ENCODE data around the gene DBN1. TPM values are rescaled to one million over a fixed set of nuclear protein-coding genes. Genes with fewer than 3 reads are reported as not detected.

Gene DBN1
- total and polyA plus RNA-seq, 2 of the 8 experiments (the other 6 are each of a cell fraction or from before 2014, with no cell fraction given) = 168 to 333 TPM

DNA sequence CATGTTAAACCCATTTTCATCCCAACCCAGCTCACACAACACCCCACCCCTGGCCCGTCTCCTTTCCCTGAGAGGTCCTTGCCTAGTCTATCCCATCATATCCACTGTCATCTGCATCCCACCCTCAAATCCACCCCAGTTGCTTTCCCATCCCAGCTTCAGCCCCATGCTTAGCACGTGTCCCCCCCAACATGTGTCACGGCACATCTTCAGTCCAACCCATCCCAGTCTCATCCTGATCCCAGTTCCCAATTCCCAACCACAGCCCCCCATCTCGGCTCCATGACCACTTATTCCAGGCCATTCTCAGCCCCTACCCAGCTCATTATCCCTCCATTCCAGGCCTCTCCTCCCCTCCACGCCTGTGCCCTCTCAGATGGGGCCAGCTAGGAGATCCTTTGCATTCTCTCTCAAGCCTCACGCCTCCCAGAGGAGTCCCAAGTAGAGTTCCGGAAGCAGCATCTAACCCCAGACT lies 605 bp upstream of the DBN1 start:
- no peak overlapping the region for H2BK120ac ChIP-seq (replicated peaks; ENCODE audit: low read depth, low read length)
- FAIRE-seq (no peak), DNase-seq (ENCODE audit: low read depth in 1 of 2, low spot score in 2 of 2) (no peak)
- peak overlapping the region; percentile 80 for H4K91ac ChIP-seq (replicated peaks; ENCODE audit: insufficient read length, low read length)
- peaks cover 21 to 22% of the 10 kb centered on the region in 2 experiments for H4K20me1 ChIP-seq (replicated peaks in 1 of 2; ENCODE audit: control insufficient read depth in 1 of 2, insufficient read depth in 2 of 2, low read length in 2 of 2)
- no peak overlapping the region for H3K14ac ChIP-seq (ENCODE audit: insufficient read length)
- peak overlapping the region; percentile 90 for H2BK20ac ChIP-seq (ENCODE audit: low read length)
- peak overlapping the region; percentile 62 for H3K56ac ChIP-seq (replicated peaks; ENCODE audit: insufficient read length, low read depth, low read length)
- peak overlapping the region in 1 of 4 experiments; percentile 21; a peak in 2 of 7 replicates for H3K9ac ChIP-seq (replicated peaks in 1 of 4; ENCODE audit: extremely low read depth in 1 of 4, low read depth in 3 of 4, low read length in 3 of 4)
- H4K8ac ChIP-seq (ENCODE audit: extremely low read depth, insufficient read depth, low read length) = no peak overlapping the region
- peaks cover 3% of the 10 kb centered on the region for H3K23me2 ChIP-seq (ENCODE audit: low read depth, low read length)
- peaks cover 19% of the 10 kb centered on the region for H3K79me1 ChIP-seq (ENCODE audit: low read depth, low read length)
- peak overlapping the region; percentile 94; the same call in 1 of the 2 replicates for H2BK12ac ChIP-seq (ENCODE audit: low read depth, low read length)
- H3K23ac ChIP-seq (ENCODE audit: insufficient read length) = no peak overlapping the region
- peak overlapping the region; percentile 48 for H4K5ac ChIP-seq (ENCODE audit: insufficient read length, low read depth, low read length)
- peak overlapping the region; percentile 23 to 91 (median 40); a peak in 7 of 8 replicates for H3K4me3 ChIP-seq (ENCODE audit: extremely low read depth in 1 of 4, insufficient read depth in 2 of 4, low read depth in 3 of 4, low read length in 4 of 4)
- H3K4me1 ChIP-seq (replicated peaks in 1 of 4; ENCODE audit: control insufficient read depth in 3 of 4, insufficient read depth in 4 of 4, low read length in 3 of 4) = peaks cover 11 to 46% (median 39%) of the 10 kb centered on the region in 4 experiments
- peak overlapping the region; percentile 81; the same call in 1 of the 2 replicates for H2BK5ac ChIP-seq (ENCODE audit: low read depth, low read length)
- no peak overlapping the region for H2AFZ ChIP-seq (ENCODE audit: low read length)
- ChIA-PET CTCF (ENCODE audit: partially characterized antibody) (interaction anchor here (0.7 to 10.4 kb wide), 6 partner anchors 15 to 41 kb away, joined by 4 to 162 read pairs (median 24); partner anchors contain the start of gene PDLIM7), POLR2A (ENCODE audit: partially characterized antibody) (interaction anchor here (65.5 to 67.5 kb wide), 2 partner anchors 5 to 6 kb away, joined by 3349 read pairs; partner anchors contain the start of genes DBN1, DOK3, PDLIM7 and PRR7)
- H3K4ac ChIP-seq (replicated peaks; ENCODE audit: insufficient read length, low read depth, low read length) = peak overlapping the region; percentile 98
- peak overlapping the region; percentile 78 for H3K18ac ChIP-seq (ENCODE audit: extremely low read depth, low read length)
- peaks cover 14 to 37% of the 10 kb centered on the region in 2 experiments for H3K79me2 ChIP-seq (ENCODE audit: control insufficient read depth in 1 of 2, insufficient read depth in 2 of 2, low read length in 2 of 2)
- peak overlapping the region; percentile 99 for H2BK15ac ChIP-seq (ENCODE audit: low read length)
- no peaks in the 10 kb centered on the region for H3K9me3 ChIP-seq (ENCODE audit: insufficient read depth in 2 of 2, low read depth in 1 of 2, low read length in 1 of 2)
- 52% methylated on average over 7 of the region's 7 CpGs; no CpG with 5 or more reads in 1 of the 2 experiments for WGBS, 2 experiments (ENCODE audit: extremely low coverage in 1 of 2, insufficient coverage in 1 of 2, insufficient read length in 1 of 2, insufficient replicate concordance in 2 of 2, low coverage in 1 of 2, low lambda C conversion rate in 2 of 2, missing lambda C conversion rate in 1 of 2)
- H2AK5ac ChIP-seq (ENCODE audit: low read depth, low read length) = peak overlapping the region; percentile 65; the same call in 1 of the 2 replicates
- H3K27me3 ChIP-seq (replicated peaks in 1 of 4; ENCODE audit: control insufficient read depth in 3 of 4, extremely low read depth in 1 of 4, insufficient read depth in 3 of 4, low read length in 3 of 4) = no peaks in the 10 kb centered on the region
- no peak overlapping the region for H3K27ac ChIP-seq (ENCODE audit: low read depth, low read length)
- H3K36me3 ChIP-seq (ENCODE audit: control insufficient read depth in 2 of 4, insufficient read depth in 4 of 4, low read length in 3 of 4) = peaks cover 3 to 23% (median 6%) of the 10 kb centered on the region in 4 experiments; a peak in 6 of 8 replicates
- H3K4me2 ChIP-seq (ENCODE audit: insufficient read depth in 1 of 2, low read depth in 2 of 2, low read length in 2 of 2) = peak overlapping the region; percentile 71 to 72
- TF ChIP-seq EZH2 (IDR thresholded peaks at IDR 0.05; ENCODE audit: low read depth, low read length, severe bottlenecking) = no peak
- peak; percentile 75 for TF ChIP-seq MAX (IDR thresholded peaks at IDR 0.05)
- TF ChIP-seq KDM1A (IDR thresholded peaks at IDR 0.05; ENCODE audit: borderline replicate concordance, low read length) = peak; percentile 39; the same call in 1 of the 2 replicates
- TF ChIP-seq EGR1 (IDR thresholded peaks at IDR 0.05; ENCODE audit: borderline replicate concordance, low read depth, low read length) = no peak
- no peak for TF ChIP-seq ASH2L (IDR thresholded peaks at IDR 0.05; ENCODE audit: low read length)
- no peak for TF ChIP-seq KDM4A (IDR thresholded peaks at IDR 0.05; ENCODE audit: low read depth, low read length, severe bottlenecking)
- no peak for TF ChIP-seq HDAC2 (IDR thresholded peaks at IDR 0.05; ENCODE audit: borderline replicate concordance in 1 of 2, low read depth in 2 of 2, low read length in 2 of 2)
- no peak for TF ChIP-seq MAFK (IDR thresholded peaks at IDR 0.05; ENCODE audit: low read depth, low read length)
- no peak for TF ChIP-seq TAF7 (optimal IDR thresholded peaks at IDR 0.05; ENCODE audit: borderline replicate concordance, low read depth, low read length)
- TF ChIP-seq RAD21 (IDR thresholded peaks at IDR 0.05 in 1 of 2, conservative IDR thresholded peaks at IDR 0.05 in 1 of 2; ENCODE audit: low read depth in 2 of 2, low read length in 2 of 2) = no peak
